GM19372 (cell line): ENCODE results near the gene PRAMEF1.
"Not testable (repeated sequence)": the region's sequence is repeated elsewhere in the genome, so short reads cannot be mapped to it uniquely, and the experiment has no call there.

Source experiments
- ATAC-seq: cut with Tn5 transposase; IDR thresholded peaks from one replicate; pipeline ENCODE4 v1.9.1; 2021; ENCODE audit warnings: mild to moderate bottlenecking, low read depth, moderate library complexity; ENCODE audit not compliant: unreplicated experiment

PRAMEF1 gene, protein sequence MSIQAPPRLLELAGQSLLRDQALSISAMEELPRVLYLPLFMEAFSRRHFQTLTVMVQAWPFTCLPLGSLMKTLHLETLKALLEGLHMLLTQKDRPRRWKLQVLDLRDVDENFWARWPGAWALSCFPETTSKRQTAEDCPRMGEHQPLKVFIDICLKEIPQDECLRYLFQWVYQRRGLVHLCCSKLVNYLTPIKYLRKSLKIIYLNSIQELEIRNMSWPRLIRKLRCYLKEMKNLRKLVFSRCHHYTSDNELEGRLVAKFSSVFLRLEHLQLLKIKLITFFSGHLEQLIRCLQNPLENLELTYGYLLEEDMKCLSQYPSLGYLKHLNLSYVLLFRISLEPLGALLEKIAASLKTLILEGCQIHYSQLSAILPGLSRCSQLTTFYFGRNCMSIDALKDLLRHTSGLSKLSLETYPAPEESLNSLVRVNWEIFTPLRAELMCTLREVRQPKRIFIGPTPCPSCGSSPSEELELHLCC

GRCh38 chr1:12791097-12791496 lies at the start of gene PRAMEF1:
Gene PRAMEF1 (plus strand): TSS chr1:12791397. CDS start chr1:12793228, 1,831 bp downstream.
- not testable (repeated sequence) for ATAC-seq

DNA sequence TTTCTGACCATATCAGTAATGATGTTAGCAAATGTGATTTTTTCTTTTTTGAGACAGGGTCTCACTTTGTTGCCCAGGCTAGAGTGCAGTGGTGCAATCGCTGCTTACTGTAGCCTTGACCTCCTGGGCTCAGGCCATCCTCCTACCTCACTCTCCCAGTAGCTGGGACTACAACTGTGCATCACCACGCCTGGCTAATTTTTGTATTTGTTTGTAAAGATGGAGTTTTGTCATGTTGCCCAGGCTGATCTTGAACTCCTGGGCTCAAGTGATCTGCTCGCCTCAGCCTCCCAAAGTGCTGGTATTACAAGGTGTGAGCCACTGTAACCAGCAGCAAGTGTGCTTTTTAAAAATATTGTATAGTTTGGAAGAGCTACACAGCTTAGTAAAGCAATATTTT lies 49.3 kb upstream of the PRAMEF1 start:
- ATAC-seq, result no peak

DNA sequence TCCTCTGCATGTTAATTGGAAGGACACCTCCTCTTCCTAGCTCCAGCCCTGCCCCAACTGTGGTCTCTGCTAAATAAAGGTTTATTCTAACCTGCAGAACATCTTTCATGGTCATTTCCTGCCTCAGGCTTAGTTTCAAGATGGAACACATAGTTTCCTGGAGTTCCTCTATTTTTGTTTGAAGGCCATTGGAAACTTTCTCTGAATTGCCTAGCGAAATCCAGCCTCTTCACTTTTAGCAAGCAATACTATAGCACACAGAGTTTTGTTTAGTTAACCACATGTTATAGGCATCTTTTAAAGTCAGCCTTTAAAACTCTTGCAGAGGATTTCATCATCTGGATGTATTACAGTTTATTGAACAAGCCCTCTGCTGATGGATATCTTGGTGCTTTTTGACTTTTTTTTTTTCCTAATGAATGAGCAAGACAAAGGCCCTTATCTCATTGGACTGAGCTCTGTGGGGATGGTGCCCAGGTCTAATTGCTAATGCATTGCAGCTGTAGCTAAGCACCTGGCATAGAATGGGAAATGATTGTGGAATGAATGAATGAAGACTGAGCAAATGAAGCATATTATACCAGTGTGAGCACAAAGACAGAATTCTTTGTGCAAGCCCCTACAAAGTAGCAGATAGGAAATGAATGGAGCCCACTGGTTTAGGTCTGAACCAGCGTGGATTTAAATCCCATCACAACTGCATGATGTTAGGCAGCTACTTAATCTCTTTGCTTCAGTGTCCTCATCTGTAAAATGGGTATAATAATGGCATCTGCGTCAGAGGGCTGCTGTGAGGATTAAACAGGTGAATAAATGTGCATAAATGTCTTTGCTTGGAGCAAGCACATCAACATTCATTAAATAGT lies 45.8 kb upstream of the PRAMEF1 start:
- ATAC-seq, result no peak

- ATAC-seq, result no peak
Observed at GRCh38 chr1:12745992-12746323, 45.2 kb upstream of the PRAMEF1 start, which contains the start of gene CFAP107. Gene CFAP107 (plus strand): TSS chr1:12746200. CDS start chr1:12746431, 231 bp downstream.

DNA sequence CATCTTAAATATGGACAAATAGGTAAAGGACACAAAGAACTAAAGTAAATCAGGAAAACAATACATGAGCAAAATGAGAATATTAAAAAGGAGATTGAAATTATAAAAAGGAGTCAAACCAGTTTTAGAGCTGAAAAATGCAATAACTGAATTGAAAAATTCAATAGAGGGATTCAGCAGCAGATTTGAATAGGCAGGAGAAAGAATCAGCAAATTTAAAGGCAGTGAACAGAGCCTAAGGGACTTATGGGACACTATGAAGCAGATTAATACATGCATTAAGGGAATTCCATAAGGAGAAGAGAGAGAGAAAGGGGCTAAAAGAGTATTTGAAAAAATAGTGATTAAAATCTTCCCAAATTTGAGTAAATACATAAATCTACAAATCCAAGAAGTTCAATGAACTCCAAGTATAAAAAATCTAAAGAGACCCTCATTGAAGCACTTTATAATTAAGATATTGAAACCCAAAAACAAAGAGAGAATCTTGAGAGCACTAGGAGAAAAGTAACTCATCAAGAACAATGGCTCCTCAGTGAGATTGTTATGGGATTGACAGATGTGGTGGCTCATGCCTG lies 42.3 kb upstream of the PRAMEF1 start:
- no peak for ATAC-seq

DNA sequence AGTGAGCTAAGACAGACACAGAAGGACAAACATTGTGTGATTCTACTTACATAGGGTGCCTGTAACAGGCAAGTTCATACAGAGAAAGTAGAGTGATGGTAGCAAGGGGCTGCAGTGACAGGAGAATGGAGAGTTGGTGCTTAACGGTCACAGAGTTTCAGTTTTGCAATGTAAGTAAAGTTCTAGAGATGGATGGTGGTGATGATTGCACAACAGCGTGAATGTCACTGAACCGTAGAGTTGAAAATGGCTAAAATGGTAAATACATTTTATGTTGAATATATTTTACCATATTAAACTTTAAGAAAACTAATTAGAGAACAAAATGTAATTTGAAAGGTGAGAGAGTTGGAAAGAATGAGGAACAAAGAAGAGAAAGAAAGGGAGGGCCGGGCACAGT lies 36.5 kb upstream of the PRAMEF1 start:
- no peak for ATAC-seq

DNA sequence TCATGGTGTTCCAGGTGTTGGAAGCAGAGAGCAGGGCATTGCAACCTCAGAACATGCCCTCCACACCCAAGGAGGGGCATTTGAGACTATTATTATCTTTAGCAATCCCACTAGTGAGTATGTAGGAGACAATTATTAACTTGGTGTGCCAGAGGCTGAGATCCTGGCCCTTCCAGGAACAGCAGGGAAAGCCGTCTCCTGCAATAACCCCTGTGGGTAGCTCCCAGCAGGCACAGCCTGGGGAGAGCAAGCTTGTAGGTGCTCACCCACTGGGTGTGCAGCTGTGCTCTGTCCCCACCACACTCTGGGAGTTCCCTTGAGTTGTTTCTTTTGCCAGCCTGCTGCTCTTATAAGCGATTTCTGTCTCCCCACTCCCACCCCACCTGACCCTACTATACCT lies 34.9 kb upstream of the PRAMEF1 start:
- ATAC-seq, result no peak

- ATAC-seq, result no peak
Observed at GRCh38 chr1:12756768-12757413, 34.3 kb upstream of the PRAMEF1 start.

DNA sequence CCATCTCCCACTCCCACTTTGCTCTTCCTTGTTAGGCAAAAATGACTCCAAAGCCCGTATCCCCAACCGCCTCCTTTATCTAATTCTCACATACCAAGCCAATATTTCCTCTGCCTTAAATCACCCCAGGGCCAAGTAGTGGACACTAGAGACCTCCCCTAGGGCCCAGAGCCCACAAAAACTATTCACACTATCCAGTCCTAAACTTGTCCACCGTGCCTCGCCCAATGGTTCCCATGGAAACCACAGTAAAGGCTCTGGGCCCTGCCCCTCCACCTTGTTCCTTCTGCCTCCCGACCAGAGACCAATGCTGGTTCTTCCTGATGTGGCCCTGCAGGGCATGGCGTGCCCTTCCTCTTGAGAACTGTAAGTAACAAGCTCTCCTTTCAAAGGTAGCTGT lies 33.4 kb upstream of the PRAMEF1 start:
- no peak for ATAC-seq

- no peak for ATAC-seq
Observed at GRCh38 chr1:12760256-12760795, 30.9 kb upstream of the PRAMEF1 start.

- no peak for ATAC-seq
Observed at GRCh38 chr1:12761781-12762180, 29.4 kb upstream of the PRAMEF1 start.

GRCh38 chr1:12762766-12763165 lies 28.4 kb upstream of the PRAMEF1 start:
- no peak for ATAC-seq

DNA sequence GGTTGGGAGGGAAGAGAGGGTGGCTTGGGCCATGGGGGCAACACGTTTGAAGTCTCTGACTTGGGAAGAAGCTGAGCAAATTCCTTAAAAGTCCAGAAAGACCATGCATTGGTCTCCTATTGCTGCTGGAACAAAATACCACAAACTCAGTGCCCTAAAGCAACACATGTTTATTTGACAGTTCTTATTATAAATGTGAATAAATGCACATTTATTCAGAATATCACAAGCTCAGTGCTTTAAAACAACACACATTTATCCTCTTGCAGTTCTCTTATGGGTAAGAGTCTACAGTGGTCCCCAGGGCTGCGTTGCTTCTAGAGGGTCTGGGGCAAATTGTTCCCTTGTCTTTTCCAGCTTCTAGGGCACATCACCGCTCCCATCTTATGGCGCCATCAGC lies 27.7 kb upstream of the PRAMEF1 start:
- ATAC-seq, result no peak

DNA sequence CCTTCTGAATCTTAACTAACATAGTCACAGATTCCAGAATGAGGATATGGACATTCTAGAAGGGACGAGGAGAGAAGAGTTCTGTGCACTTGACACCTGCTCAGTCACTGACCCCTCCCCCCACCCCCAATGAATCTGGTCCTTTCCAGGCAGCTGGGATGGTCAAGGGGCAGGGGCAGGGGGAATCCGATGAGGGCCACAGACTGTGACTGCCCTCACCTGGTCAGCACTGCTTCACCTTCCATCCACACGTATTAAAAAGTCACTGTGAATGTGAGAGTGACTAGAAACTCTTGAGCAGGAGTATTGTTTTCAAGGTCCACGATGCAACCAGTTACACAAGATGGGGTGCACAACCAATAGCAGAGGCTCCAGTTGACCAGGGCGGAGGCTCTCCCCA lies 27.2 kb upstream of the PRAMEF1 start:
- ATAC-seq, result no peak

DNA sequence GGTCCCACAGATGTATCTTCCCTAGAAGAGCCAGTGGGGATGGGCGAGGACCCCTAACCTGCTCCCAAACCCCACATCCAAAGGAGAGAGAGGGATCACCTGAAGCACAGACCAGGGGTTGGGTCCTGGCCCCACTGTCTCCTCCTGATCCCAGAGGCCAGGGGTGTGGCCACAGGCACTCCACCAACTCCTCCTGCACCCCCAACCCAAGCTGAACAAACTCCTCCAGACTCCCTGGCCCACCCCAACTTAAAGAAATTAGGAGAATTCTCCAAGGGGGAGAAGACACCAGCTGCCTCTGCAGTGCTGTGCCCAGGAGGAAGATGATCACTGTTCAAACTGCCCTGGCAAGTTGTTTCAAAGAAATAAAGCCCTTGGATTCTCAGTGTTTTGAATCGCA lies 22.2 kb upstream of the PRAMEF1 start:
- no peak for ATAC-seq

- ATAC-seq, result no peak
Observed at GRCh38 chr1:12769976-12770505, 21.2 kb upstream of the PRAMEF1 start.

DNA sequence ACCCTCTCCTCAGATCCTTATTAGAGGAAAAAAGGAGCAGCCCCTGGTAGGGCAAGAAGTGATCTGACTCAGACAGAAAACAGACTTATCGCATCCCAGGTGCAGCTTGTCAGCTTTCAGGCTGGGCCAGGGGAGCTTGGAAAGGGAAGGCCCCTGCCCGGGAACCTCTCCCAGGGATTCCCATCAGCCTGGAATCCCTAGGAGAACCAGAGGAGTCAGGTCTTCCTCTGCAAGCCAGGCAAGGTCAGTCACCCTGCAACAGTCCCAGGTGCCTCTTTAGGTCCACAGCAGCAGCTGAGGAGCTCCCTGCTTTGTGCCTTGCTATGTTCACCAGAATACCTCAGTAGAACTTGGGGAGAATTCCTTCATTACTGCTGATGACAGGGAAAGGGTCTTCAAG lies 20.6 kb upstream of the PRAMEF1 start:
- no peak for ATAC-seq

GRCh38 chr1:12771186-12771585 lies 20.0 kb upstream of the PRAMEF1 start:
- no peak for ATAC-seq

- ATAC-seq, result no peak
Observed at GRCh38 chr1:12772520-12772919, 18.7 kb upstream of the PRAMEF1 start.

DNA sequence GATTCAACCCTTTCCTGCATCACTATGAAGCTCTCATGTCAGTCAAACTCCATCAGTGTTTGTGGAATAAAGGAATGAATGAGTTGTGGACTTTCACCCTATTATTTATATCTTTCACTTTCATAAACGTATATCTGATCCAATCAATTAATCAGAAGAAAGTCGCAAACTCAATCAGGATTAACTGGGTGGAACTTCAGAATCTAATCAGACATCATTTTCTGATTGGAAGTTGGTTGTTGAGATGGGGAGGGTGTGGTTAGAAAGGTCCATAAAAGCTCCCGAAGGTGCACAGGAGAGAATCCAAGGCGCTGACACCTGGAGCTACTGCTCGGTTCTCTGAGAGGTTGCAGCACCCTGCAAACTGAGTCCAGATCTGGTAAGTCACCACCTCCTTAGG lies 17.8 kb upstream of the PRAMEF1 start, which contains the start of gene PRAMEF12:
TSS of gene PRAMEF12 (plus strand) at position 301 of the 400 bp plus-strand sequence. CDS start 1,130 bp downstream, outside the sequence.
- ATAC-seq, result no peak
